K562 (cell line): ENCODE data around the gene OSCP1. TPM values are rescaled to one million over a fixed set of nuclear protein-coding genes. Genes with fewer than 3 reads are reported as not detected.

ENCODE experiments used
- DACH1 ChIP-seq: fragments of 450-650 bp; IDR thresholded peaks from 2 replicates; pipeline ENCODE4 v1.6.1; 2018; ENCODE audit not compliant: partially characterized antibody
- DNMT1 ChIP-seq: fragments of 450-650 bp; IDR thresholded peaks from 2 replicates; pipeline ENCODE4 v1.6.1; 2016; ENCODE audit warnings: antibody characterized with exemption, mild to moderate bottlenecking
- ERF ChIP-seq: fragments of 450-650 bp; formaldehyde crosslinking; IDR thresholded peaks from 2 replicates; pipeline ENCODE4 v1.4.0; 2020; ENCODE audit warnings: mild to moderate bottlenecking, mixed read lengths
- KDM4B ChIP-seq, 2 experiments: fragments of 450-650 bp in 1 of 2; sonication (generic) in 1 of 2; IDR thresholded peaks; 2 replicates each; pipeline ENCODE4 v1.6.1; 2016 to 2017; ENCODE audit warnings: borderline replicate concordance in 2 of 2, antibody characterized with exemption in 1 of 2, low read depth in 1 of 2, mild to moderate bottlenecking in 1 of 2
- POLR3G ChIP-seq: IDR thresholded peaks from 2 replicates; pipeline ENCODE4 v1.6.1; 2011; ENCODE audit not compliant: insufficient read length, insufficient replicate concordance; ENCODE audit errors: extremely low read depth
- SMAD2 ChIP-seq: fragments of 150-350 bp; IDR thresholded peaks from 2 replicates; pipeline ENCODE4 v1.6.1; 2014; ENCODE audit warnings: low read depth, mild to moderate bottlenecking, low read length
- SNAPC5 ChIP-seq: fragments of 250-450 bp; sonication (Bioruptor Pico); IDR thresholded peaks from 2 replicates; pipeline ENCODE4 v1.8.0; 2021; ENCODE audit warnings: moderate library complexity, mild to moderate bottlenecking, inconsistent platforms
- ZMIZ1 ChIP-seq, 2 experiments: fragments of 150-350 bp in 1 of 2; IDR thresholded peaks; 2 replicates each; pipeline ENCODE4 v1.6.1; 2012 to 2016; ENCODE audit warnings: low read depth in 2 of 2, low read length in 2 of 2, mild to moderate bottlenecking in 1 of 2, moderate library complexity in 1 of 2
- ZNF143 ChIP-seq: sonication (generic); formaldehyde crosslinking; IDR thresholded peaks from 2 replicates; pipeline ENCODE4 v1.9.0; 2022; ENCODE audit warnings: mild to moderate bottlenecking, missing genetic modification reagents
- ZNF584 ChIP-seq: fragments of 200-800 bp; sonication (Bioruptor generic); IDR thresholded peaks from 2 replicates; pipeline ENCODE4 v1.6.1; 2016; ENCODE audit warnings: low read depth, mild to moderate bottlenecking, missing genetic modification characterization, missing compliant biosample characterization
- polyA plus RNA-seq, 8 experiments: library from polyadenylated mRNA; depleted of rRNA in 4 of 8; stranded (reverse) in 5 of 8; unstranded in 3 of 8; fragments of >200 nt; fragmentation: Nextera tagmentation in 2 of 8; fragmentation: Illumina TruSeq in 1 of 8; extraction: Ambion mirVana in 2 of 8; extraction: Trizol in 1 of 8; gene quantifications; 2 replicates each; pipeline versions ENCODE4 v1.2.1 to v1.2.3, GENCODE V29; 2011 to 2014; ENCODE audit warnings: inconsistent platforms in 1 of 8, missing spikeins in 1 of 8
- total RNA-seq, 7 experiments: library from RNA; depleted of rRNA in 6 of 7; stranded (reverse); fragments of >200 nt in 6 of 7; fragmentation: Illumina TruSeq in 2 of 7; extraction: Trizol in 2 of 7; gene quantifications; 2 replicates each; pipeline versions ENCODE4 v1.2.1 to v1.2.3, GENCODE V29; 2011 to 2021; ENCODE audit warnings: low replicate concordance in 1 of 7

OSCP1 gene
- total and polyA plus RNA-seq, 9 of the 15 experiments (the other 6 are each of a cell fraction or from before 2014, with no cell fraction given), result 0.15 to 0.40 (median 0.33) TPM; not detected in 5

- TF ChIP-seq ZNF584 (no peak), ZMIZ1 (IDR thresholded peaks at IDR 0.05; ENCODE audit: low read depth in 2 of 2, low read length in 2 of 2) (no peak), SMAD2 (no peak), KDM4B (IDR thresholded peaks at IDR 0.05; ENCODE audit: borderline replicate concordance in 2 of 2, low read depth in 1 of 2) (0 out of 4 replicates have a peak, but pooled peaks of 1 of the 2 experiments have one; percentile 36), DNMT1 (no peak), ZNF143 (CRISPR knock-in tag) (no peak), SNAPC5 (no peak), ERF (no peak), POLR3G (no peak), DACH1 (no peak)
Observed at GRCh38 chr1:36384542-36385409, 65.5 kb downstream of the OSCP1 start (continued).
